HEK293 (cell line): ENCODE measurements around the gene CD46.

ENCODE experiments used
- ATF2 ChIP-seq: fragments of 450-650 bp; formaldehyde crosslinking; IDR thresholded peaks from 2 replicates; pipeline ENCODE4 v1.5.1; 2016; ENCODE audit warnings: missing biosample characterization, missing genetic modification characterization, low read depth
- CTCF ChIP-seq: fragments of 450-650 bp; formaldehyde crosslinking; IDR thresholded peaks from 2 replicates; pipeline ENCODE4 v1.5.1; 2016; ENCODE audit warnings: missing biosample characterization, missing genetic modification characterization
- HOXD13 ChIP-seq: sonication (generic); formaldehyde crosslinking; IDR thresholded peaks from 2 replicates; pipeline ENCODE4 v1.8.0; 2022; ENCODE audit warnings: missing genetic modification reagents, borderline replicate concordance
- TCF7L2 ChIP-seq: IDR thresholded peaks from 2 replicates; pipeline ENCODE4 v1.6.1; 2011; ENCODE audit warnings: low read depth, mild to moderate bottlenecking, inconsistent platforms, low read length, moderate library complexity, borderline replicate concordance
- ZBTB11 ChIP-seq: fragments of 450-650 bp; formaldehyde crosslinking; conservative IDR thresholded peaks from 2 replicates; pipeline ENCODE4 v1.5.1; 2016; ENCODE audit warnings: low read depth, missing biosample characterization, missing genetic modification characterization
- ZNF311 ChIP-seq: fragments of 450-650 bp; formaldehyde crosslinking; IDR thresholded peaks from 2 replicates; pipeline ENCODE4 v1.5.1; 2017; ENCODE audit warnings: missing biosample characterization, missing genetic modification characterization, borderline replicate concordance
- ZNF362 ChIP-seq: fragments of 450-650 bp; formaldehyde crosslinking; IDR thresholded peaks from 2 replicates; pipeline ENCODE4 v1.5.1; 2016; ENCODE audit warnings: missing biosample characterization, missing genetic modification characterization
- ZNF449 ChIP-seq: fragments of 450-650 bp; formaldehyde crosslinking; IDR thresholded peaks from 2 replicates; pipeline ENCODE4 v1.5.1; 2017; ENCODE audit warnings: missing biosample characterization, mild to moderate bottlenecking, missing genetic modification characterization, moderate library complexity
- ZNF510 ChIP-seq: fragments of 450-650 bp; formaldehyde crosslinking; IDR thresholded peaks from 2 replicates; pipeline ENCODE4 v1.5.1; 2018; ENCODE audit warnings: mild to moderate bottlenecking, missing genetic modification characterization, missing biosample characterization; ENCODE audit not compliant: insufficient replicate concordance
- ZNF529 ChIP-seq: fragments of 450-650 bp; formaldehyde crosslinking; IDR thresholded peaks from 2 replicates; pipeline ENCODE4 v1.5.1; 2017; ENCODE audit warnings: missing genetic modification characterization, missing biosample characterization; ENCODE audit not compliant: insufficient replicate concordance
- ZNF558 ChIP-seq: fragments of 450-650 bp; formaldehyde crosslinking; IDR thresholded peaks from 2 replicates; pipeline ENCODE4 v1.5.1; 2016; ENCODE audit warnings: missing biosample characterization, missing genetic modification characterization
- ZNF660 ChIP-seq: fragments of 450-650 bp; IDR thresholded peaks from 2 replicates; pipeline ENCODE4 v1.5.1; 2018; ENCODE audit warnings: missing biosample characterization, mild to moderate bottlenecking, missing genetic modification characterization
- TF ChIP-seq, protein P1 (sequence below): fragments of 450-650 bp; formaldehyde crosslinking; IDR thresholded peaks from 2 replicates; pipeline ENCODE4 v1.5.1; 2016; ENCODE audit warnings: missing biosample characterization, missing genetic modification characterization

DNA sequence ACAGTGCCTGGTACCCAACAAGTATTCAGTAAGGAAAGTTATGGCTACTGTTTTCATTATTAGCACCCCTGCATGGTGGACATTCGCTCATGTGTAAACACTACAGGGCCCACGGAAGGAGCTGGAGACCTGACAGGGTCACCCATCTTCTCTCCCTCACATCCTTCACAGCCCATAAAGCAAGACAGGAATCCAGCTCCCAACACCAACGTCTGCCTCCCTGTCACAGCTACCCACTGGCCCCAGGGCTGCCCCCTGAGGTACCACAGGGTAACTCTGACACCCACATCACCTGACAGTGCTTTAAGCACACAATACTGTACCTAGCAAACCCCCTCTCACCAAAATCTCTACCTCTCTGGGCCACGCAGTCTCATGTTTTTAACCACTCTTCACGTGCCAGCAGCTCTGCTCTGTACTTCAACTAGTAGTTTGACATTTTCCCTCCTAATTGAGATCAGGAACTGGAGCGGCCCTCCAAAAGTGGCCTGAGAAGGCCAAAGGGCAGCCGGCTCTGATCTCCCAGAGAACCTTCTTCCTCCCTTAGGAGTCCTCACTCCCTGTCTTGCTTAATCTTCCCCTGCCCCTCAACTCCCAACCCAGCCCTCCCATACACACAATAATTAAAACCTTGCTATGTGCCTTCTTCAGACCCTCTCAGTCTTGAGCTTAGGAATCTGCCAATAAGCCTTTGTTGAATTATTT is 82.3 kb downstream of the CD46 start:
- TF ChIP-seq ZNF558 (tag by site-specific recombination) (no peak), CTCF (tag by site-specific recombination) (no peak), ATF2 (no peak), ZNF529 (tag by site-specific recombination) (no peak), ZNF660 (no peak), TCF7L2 (no peak), HOXD13 (CRISPR knock-in tag) (no peak), ZBTB11 (tag by site-specific recombination) (no peak), ZNF449 (tag by site-specific recombination) (no peak), ZNF362 (tag by site-specific recombination) (no peak), ZNF311 (tag by site-specific recombination) (no peak), ZNF510 (tag by site-specific recombination) (no peak)
- TF ChIP-seq, protein P1, sequence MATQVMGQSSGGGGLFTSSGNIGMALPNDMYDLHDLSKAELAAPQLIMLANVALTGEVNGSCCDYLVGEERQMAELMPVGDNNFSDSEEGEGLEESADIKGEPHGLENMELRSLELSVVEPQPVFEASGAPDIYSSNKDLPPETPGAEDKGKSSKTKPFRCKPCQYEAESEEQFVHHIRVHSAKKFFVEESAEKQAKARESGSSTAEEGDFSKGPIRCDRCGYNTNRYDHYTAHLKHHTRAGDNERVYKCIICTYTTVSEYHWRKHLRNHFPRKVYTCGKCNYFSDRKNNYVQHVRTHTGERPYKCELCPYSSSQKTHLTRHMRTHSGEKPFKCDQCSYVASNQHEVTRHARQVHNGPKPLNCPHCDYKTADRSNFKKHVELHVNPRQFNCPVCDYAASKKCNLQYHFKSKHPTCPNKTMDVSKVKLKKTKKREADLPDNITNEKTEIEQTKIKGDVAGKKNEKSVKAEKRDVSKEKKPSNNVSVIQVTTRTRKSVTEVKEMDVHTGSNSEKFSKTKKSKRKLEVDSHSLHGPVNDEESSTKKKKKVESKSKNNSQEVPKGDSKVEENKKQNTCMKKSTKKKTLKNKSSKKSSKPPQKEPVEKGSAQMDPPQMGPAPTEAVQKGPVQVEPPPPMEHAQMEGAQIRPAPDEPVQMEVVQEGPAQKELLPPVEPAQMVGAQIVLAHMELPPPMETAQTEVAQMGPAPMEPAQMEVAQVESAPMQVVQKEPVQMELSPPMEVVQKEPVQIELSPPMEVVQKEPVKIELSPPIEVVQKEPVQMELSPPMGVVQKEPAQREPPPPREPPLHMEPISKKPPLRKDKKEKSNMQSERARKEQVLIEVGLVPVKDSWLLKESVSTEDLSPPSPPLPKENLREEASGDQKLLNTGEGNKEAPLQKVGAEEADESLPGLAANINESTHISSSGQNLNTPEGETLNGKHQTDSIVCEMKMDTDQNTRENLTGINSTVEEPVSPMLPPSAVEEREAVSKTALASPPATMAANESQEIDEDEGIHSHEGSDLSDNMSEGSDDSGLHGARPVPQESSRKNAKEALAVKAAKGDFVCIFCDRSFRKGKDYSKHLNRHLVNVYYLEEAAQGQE (tag by site-specific recombination) = no peak
